Stimulated activated naive CD4-positive, alpha-beta T cell treated with Interleukin-2 at 50 U/mL for 16 hours (primary cell): ENCODE data around the gene SLC4A11.

Source experiments
- DNase-seq: peaks from one replicate; lab custom pipeline; 2025; lab: John Stamatoyannopoulos, UW

Gene SLC4A11

GRCh38 chr20:3246682-3247081, 7.7 kb upstream of the SLC4A11 start:
- no peak for DNase-seq

GRCh38 chr20:3245711-3246110, 6.7 kb upstream of the SLC4A11 start:
- DNase-seq = no peak

- DNase-seq = no peak
Measured at GRCh38 chr20:3245156-3245555, 6.2 kb upstream of the SLC4A11 start.

GRCh38 chr20:3244613-3245012, 5.6 kb upstream of the SLC4A11 start:
- DNase-seq = no peak

- no peak for DNase-seq
Measured at GRCh38 chr20:3243718-3244358, 4.8 kb upstream of the SLC4A11 start.

- no peak for DNase-seq
Measured at GRCh38 chr20:3242172-3242692, 3.2 kb upstream of the SLC4A11 start.

GRCh38 chr20:3240776-3241363, 1.9 kb upstream of the SLC4A11 start:
- DNase-seq = no peak

GRCh38 chr20:3239867-3240775, 1.1 kb upstream of the SLC4A11 start:
- DNase-seq = no peak

GRCh38 chr20:3238616-3239025, 369 bp downstream of the SLC4A11 start:
- peak; percentile 24 for DNase-seq

GRCh38 chr20:3237958-3238615, 903 bp downstream of the SLC4A11 start:
- DNase-seq = no peak

- DNase-seq = no peak
Measured at GRCh38 chr20:3237011-3237957, 1.7 kb downstream of the SLC4A11 start.

GRCh38 chr20:3235666-3236324, 3.2 kb downstream of the SLC4A11 start:
- no peak for DNase-seq

GRCh38 chr20:3233991-3234498, 4.9 kb downstream of the SLC4A11 start:
- no peak for DNase-seq

GRCh38 chr20:3233131-3233990, 5.6 kb downstream of the SLC4A11 start:
- no peak for DNase-seq

- DNase-seq = no peak
Measured at GRCh38 chr20:3231889-3232588, 7.0 kb downstream of the SLC4A11 start.

- no peak for DNase-seq
Measured at GRCh38 chr20:3231116-3231515, 7.9 kb downstream of the SLC4A11 start.

GRCh38 chr20:3229798-3230197, 9.2 kb downstream of the SLC4A11 start:
- no peak for DNase-seq

GRCh38 chr20:3229158-3229557, 9.8 kb downstream of the SLC4A11 start:
- DNase-seq = no peak

GRCh38 chr20:3228750-3229032, 10.3 kb downstream of the SLC4A11 start:
- DNase-seq = no peak
